H1 (cell line): ENCODE results near the gene IDUA. TPM values are rescaled to one million over a fixed set of nuclear protein-coding genes. Genes with fewer than 3 reads are reported as not detected.

Experiments used
- GABPA ChIP-seq: IDR thresholded peaks from 2 replicates; pipeline ENCODE4 v1.6.1; 2011; ENCODE audit warnings: mild to moderate bottlenecking, low read length, moderate library complexity, borderline replicate concordance; ENCODE audit not compliant: insufficient read depth
- HDAC6 ChIP-seq: IDR thresholded peaks from one replicate; pipeline ENCODE4 v1.7.1; 2012; ENCODE audit warnings: low read depth, mild to moderate bottlenecking, inconsistent platforms, low read length, moderate library complexity
- KDM5A ChIP-seq: fragments of 200-600 bp; IDR thresholded peaks from 2 replicates; pipeline ENCODE4 v1.7.1; 2012; ENCODE audit warnings: mild to moderate bottlenecking, low read length, inconsistent platforms, mixed read lengths
- MAX ChIP-seq: IDR thresholded peaks from 2 replicates; pipeline ENCODE4 v1.6.1; 2012; ENCODE audit warnings: inconsistent platforms
- RXRA ChIP-seq: IDR thresholded peaks from 2 replicates; pipeline ENCODE4 v1.6.1; 2011; ENCODE audit warnings: low read depth, mild to moderate bottlenecking, low read length, moderate library complexity; ENCODE audit not compliant: insufficient read depth
- polyA plus RNA-seq, 7 experiments: library from polyadenylated mRNA; depleted of rRNA in 3 of 7; stranded (reverse) in 5 of 7; unstranded in 2 of 7; fragments of >200 nt in 5 of 7; fragments of 200-250 nt in 2 of 7; gene quantifications; 1 replicate in 5 of 7; 2 replicates in 1 of 7; 4 replicates in 1 of 7; pipeline versions ENCODE4 v1.2.1 to v1.2.3, GENCODE V29; 2011 to 2013; ENCODE audit warnings: missing spikeins in 2 of 7, mixed read lengths in 2 of 7
- total RNA-seq: library from RNA; stranded (reverse); fragmentation: NEBNext Ultra II Directional; extraction: Animal tissue kit (Norgen Biotek cat#: 25700); gene quantifications from 2 replicates; pipeline ENCODE4 v1.2.1, GENCODE V29; 2021

IDUA gene
- total and polyA plus RNA-seq, 2 of the 8 experiments (the other 6 are each of a cell fraction or from before 2014, with no cell fraction given): 2.8 to 4.8 TPM

- TF ChIP-seq HDAC6: no peak
- no peak; the same call in 1 of the 2 replicates for TF ChIP-seq MAX
- TF ChIP-seq KDM5A: no peak
- no peak for TF ChIP-seq GABPA
- no peak for TF ChIP-seq RXRA
Measured at GRCh38 chr4:1010395-1011021, 23.7 kb downstream of the IDUA start (continued).
